GM19467 (cell line): ENCODE results near the gene RHBDL2.
"Not testable (repeated sequence)": the region's sequence is repeated elsewhere in the genome, so short reads cannot be mapped to it uniquely, and the experiment has no call there.

ENCODE experiments used
- ATAC-seq: cut with Tn5 transposase; IDR thresholded peaks from one replicate; pipeline ENCODE4 v1.9.1; 2021; ENCODE audit warnings: mild to moderate bottlenecking, moderate library complexity; ENCODE audit not compliant: unreplicated experiment

Gene RHBDL2

GRCh38 chr1:38938722-38939260, 2.8 kb downstream of the RHBDL2 start:
- no peak for ATAC-seq

- ATAC-seq, result no peak
Measured at GRCh38 chr1:38932571-38932970, 9.1 kb downstream of the RHBDL2 start.

GRCh38 chr1:38929476-38929875, 12.2 kb downstream of the RHBDL2 start:
- ATAC-seq, result no peak

- ATAC-seq, result no peak
Measured at GRCh38 chr1:38929054-38929453, 12.6 kb downstream of the RHBDL2 start.

DNA sequence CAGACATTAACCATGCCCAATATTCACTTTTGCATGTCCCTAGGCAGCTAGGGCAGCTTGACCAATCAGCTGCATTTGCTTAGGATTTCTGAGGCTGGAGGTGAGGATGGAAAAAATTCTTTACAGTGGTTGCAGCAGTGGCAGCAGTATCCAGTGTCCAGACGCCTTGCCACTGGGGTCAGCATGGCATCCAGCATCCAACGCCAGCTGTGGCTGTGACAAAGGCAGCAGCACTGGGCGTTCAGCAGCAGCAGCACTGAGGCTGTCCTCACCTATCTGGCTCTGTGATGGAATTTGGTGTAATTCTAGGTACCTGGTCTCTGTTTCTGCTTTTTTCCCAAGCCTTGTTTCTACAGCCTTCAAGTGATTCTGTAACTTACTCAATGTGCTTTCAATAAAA, 15.5 kb downstream of the RHBDL2 start:
- ATAC-seq, result no peak

- ATAC-seq, result no peak
Measured at GRCh38 chr1:38925391-38925790, 16.2 kb downstream of the RHBDL2 start.

- no peak for ATAC-seq
Measured at GRCh38 chr1:38923607-38924006, 18.0 kb downstream of the RHBDL2 start.

DNA sequence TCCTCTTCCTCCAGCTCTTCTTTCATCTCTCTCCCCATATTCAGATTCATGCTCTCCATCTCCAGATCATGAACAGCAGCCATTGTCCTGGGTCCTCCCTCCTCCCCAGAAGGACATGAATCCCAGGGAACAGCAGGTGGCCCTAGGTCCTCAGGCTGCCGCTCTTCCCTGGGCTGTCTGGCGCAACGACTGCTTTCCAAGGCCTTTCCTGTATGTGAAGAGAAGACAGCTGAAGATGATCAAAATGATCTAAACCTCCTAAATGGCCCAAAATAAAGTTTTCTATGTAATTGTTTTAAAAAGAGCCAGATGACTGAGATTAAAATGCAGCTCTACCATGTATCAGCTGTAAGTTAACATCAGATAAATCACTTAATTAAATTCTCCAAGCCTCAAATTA, 22.5 kb downstream of the RHBDL2 start:
- ATAC-seq, result no peak

DNA sequence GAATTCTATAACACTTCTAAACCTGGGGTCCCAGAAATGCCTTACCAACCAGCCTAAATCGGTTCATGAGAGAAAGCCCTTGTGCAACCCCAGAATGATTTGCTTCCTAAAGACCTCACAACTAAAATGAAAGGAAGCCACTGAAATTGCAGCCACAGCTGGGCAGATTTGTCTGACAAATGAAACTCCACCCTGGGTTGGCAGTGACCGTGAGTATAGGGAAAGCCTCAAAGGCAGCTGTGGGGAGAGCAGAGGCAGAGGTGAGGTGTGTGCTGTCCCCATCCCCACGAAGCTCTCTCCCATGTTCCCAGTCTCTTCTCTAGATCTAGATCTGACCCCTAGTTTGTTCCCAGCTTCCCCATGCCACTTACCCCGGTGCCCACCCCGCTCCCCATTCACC, 23.1 kb downstream of the RHBDL2 start:
- no peak for ATAC-seq

DNA sequence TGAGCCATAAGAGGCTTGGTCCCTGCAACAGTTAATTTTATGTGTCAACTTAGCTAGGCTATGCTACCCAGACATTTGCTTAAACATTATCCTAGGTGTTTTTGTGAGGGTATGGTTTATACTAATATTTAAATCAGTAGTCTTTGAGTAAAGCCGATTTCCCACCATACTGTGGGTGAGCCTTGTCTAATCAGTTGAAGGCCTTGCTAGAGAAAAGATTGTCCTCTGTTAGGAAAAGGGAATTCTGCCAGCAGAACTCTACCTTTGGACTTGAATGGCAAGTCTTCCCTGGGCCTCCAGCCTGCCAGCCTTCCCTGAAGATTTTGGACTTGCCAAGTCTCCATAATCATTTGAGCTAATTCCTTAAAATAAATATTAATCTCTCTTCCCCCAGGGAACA, 23.9 kb downstream of the RHBDL2 start:
- no peak for ATAC-seq

DNA sequence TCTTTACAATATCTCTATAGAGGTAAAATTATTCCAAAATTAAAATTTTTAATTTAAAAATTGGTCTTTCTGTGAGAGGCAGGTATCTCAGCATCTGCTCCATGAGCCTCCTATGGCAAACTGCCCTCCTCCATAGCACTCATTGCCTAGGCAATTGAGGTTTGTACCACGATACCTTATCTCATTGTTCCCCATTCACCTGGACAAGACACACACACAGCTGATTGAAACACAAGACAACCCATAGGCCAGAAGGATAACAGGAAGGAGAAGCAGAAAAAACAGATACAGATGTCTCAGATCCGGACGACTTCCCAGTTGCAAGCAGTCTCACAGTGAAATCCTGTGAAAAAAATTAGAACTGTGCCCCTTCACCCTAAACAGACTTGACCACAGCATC, 24.3 kb downstream of the RHBDL2 start:
- ATAC-seq, result no peak

DNA sequence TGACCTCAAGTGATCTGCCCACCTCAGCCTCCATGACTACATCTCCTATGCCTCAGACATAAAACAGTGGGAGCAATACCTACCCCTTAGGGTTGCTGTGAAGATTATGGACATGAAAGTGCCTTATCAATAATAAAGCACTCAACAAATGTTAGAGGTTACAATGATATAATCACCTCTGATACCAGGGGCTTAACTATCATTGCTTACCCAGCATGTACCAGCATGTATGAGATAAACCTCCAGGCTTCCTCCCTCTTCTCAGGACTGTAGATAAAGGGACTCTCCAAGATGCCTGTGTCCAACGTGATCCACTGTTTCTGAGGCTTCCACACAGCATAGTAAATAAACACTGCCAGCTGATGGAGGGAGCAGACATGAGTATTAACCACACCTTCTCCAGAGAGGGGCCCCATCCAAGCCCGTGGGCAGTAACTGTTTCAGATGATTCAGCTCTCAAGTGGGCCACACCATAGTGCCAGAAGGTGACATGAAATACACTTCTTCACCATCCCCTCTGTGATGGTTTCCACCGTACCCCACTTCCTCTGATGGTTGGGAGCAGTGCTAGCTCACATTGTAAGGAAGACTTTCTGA, 26.2 kb downstream of the RHBDL2 start:
- ATAC-seq, result no peak

DNA sequence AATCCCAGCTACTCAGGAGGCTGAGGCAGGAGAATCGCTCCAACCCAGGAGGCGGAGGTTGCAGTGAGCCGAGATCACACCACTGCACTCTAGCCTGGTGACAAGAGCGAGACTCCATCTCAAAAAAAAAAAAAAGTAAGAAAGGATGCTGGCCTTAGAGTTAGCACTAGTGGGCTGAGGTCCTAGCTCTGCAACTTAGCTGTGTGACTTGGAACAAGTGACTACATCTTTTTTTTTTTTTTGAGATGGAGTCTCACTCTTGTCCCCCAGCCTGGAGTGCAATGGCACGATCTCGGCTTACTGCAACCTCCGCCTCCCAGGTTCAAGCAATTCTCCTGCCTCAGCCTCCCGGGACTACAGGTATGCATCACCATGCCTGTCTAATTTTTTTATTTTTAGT, 26.7 kb downstream of the RHBDL2 start:
- not testable (repeated sequence) for ATAC-seq

DNA sequence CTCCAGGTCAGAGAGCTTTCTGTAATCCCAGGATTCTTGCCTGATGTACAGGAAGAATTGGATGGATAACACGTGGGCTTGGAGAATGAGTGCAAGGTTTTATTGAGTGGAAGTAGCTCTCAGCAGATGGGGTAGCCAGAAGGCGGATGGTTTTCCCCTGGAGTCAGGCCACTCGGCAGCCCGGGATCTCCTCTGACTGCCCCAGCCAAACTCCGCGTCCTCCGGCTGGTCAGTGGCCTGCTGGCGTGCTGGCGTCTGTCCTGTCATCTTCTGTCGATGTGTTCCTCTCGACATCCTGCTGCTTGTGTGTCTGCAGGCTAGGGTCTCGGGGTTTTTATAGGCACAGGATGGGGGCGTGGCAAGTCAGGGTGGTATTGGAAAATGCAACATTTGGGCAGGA, 32.8 kb downstream of the RHBDL2 start:
- no peak for ATAC-seq

GRCh38 chr1:38905985-38906384, 35.6 kb downstream of the RHBDL2 start:
- ATAC-seq, result no peak

GRCh38 chr1:38899560-38899959, 42.1 kb downstream of the RHBDL2 start:
- no peak for ATAC-seq

GRCh38 chr1:38898653-38899230, 42.9 kb downstream of the RHBDL2 start:
- no peak for ATAC-seq

DNA sequence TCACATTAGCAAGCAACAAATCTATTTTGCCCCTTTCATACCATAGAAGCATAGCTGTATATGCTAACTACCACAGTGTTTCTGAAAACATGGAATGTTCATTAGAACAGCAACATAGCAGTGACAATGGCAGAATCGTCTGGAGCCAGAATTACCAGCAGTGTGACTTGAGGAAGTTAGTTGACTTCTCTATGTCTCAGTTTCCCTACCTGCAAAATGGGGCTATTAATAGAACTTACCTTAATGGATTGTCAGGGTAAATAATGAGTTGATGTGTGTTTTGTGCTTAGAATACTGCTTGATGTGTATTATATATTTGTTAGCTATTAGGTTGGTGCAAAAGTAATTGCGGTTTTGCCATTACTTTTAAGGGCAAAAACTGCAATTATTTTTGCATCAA, 45.5 kb downstream of the RHBDL2 start:
- no peak for ATAC-seq

- no peak for ATAC-seq
Measured at GRCh38 chr1:38892976-38893375, 48.7 kb downstream of the RHBDL2 start.

DNA sequence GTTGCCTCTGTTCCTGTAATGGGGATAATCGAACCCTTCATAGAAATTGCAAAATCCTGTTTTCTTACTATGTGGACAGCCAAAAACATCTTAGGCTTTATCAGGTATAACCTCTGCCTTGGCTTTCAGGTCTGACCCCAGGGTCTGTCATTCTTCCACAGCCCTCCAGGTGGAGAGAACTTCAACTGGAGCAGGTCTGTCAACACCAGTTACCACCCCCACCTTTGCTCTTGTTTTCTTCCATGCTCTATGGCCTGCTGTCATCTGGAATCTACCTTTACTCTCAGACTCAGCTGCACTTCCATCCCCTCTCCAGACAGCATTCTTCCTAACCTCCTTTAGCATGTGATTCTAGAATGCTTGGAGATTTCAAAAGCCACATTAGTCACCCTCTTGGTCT, 49.9 kb downstream of the RHBDL2 start:
- ATAC-seq, result no peak

DNA sequence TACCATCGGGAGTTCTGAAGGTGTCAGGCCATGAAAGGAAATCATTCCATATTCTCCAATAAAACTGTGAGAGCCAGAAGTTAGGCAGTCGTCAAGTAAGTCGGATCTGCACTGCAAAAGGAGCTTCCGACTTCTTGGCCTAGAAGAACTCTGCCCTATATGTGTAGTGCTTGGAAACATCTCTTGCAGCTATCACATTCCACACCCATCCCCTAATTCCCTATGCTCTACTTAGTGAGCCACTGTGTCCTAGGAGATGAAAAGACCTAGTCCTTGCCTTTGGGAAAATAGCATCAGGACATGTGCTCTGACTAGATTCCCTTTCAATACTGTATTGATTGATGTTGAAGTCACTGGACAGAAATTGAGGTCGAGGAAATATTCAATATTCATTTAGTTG, 52.0 kb downstream of the RHBDL2 start:
- no peak for ATAC-seq

- no peak for ATAC-seq
Measured at GRCh38 chr1:38888423-38889333, 53.0 kb downstream of the RHBDL2 start.
